ENCODE results near the gene ZFP92.

DNA sequence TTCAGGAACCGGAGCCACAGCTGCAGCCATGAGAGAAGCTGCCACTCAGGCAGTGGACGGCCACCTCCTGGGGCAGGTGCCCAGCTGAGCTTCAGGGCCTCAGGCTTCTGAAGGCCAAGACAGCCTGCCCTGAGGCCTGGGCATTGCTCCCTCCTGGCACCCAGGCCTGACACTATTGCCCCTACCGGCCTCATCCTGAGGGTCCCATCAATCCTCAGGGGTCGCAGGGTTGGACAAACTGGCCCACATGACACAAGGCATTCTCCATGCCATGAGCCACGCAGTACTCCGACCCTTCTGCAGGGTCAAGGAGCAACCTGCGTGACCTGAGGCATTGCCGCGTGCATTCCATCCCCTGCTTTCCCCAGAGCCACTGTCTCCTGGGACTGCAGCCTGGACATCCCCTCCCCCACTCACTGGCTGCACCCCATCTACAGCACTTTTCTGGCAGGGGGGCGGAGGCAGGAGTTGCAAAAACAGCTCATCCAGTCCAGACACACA lies 3.0 kb upstream of the ZFP92 start:
- TF ChIP-seq GATA2 (IDR thresholded peaks at IDR 0.05; ENCODE audit: low read depth, low read length) (no peak), GATA3 (IDR thresholded peaks at IDR 0.05; ENCODE audit: low read depth, low read length) (no peak)

Measured in SH-SY5Y (cell line).